HT-29 (cell line): Measurements from ENCODE around the gene PDE9A. TPM values are rescaled to one million over a fixed set of nuclear protein-coding genes. Genes with fewer than 3 reads are reported as not detected.

Experiments used
- DNase-seq: peaks from one replicate; pipeline ENCODE4 v3.0.0-alpha.2; 2015; ENCODE audit warnings: low spot score
- total RNA-seq: library from RNA; depleted of rRNA; stranded (reverse); fragments of >200 nt; shearing (Covaris generic); gene quantifications from 2 replicates; pipeline ENCODE4 v1.2.3, GENCODE V29; 2014; rRNA removed

The PDE9A gene
- total RNA-seq, 1 experiment from 2014 or later = 8.4 TPM

DNA sequence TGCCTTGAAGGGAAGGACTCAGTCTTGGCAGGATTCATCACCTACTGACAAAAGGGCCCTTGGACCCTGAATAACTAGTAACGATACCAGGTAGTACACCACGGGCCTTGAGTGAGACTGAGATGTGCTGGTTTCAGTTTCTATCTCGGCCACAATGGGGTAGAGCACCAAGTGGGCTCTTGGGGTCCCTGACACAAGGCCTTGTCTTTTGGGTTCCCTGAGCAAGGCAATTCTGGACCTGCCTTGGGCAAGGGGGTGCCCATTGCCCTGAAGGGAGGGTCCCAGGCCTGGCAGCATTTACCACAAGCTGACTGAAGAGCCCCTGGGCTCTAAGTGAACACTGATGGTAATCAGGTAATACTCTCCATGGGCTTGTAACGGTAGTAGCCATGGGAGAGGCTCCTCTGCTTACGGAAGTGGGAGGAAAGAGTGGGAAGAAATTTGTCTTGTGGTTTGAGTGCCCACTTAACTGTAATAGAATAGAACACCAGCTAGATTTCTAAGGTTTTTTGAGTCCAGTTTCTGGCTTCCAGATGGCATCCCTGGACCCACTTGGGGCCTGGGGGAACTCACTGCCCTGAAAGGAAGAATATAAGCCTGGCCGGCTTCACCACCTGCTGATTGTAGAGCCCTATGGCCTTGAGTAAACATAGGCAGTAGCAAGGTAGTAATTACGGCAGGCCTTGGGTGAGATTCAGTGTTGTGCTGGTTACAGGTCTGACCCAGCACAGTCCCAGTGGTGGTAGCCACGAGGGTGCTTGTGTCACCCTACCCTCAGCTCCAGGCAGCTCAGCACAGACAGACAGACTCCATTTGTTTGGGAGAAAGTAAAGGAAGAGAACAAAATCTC is 167.4 kb downstream of the PDE9A start:
- DNase-seq = no peak

Other genes starting within 250 kb of the PDE9A start
- gene UBASH3A, start 249.7 kb upstream of the PDE9A start, total RNA-seq = not detected in 2 replicates
- gene RSPH1, start 157.4 kb upstream of the PDE9A start, total RNA-seq = 1.9 and 2.7 TPM in 2 replicates
- gene SLC37A1, start 139.8 kb upstream of the PDE9A start, total RNA-seq = 96.0 and 102 TPM in 2 replicates
- 23.2 and 31.9 TPM in 2 replicates for gene WDR4, start 225.9 kb downstream of the PDE9A start, total RNA-seq
- gene NDUFV3, start 239.7 kb downstream of the PDE9A start, total RNA-seq = 15.3 and 17.1 TPM in 2 replicates